ENCODE data around the gene SMARCE1. TPM values are rescaled to one million over a fixed set of nuclear protein-coding genes. Genes with fewer than 3 reads are reported as not detected.

Gene SMARCE1
- total and polyA plus RNA-seq, 2 of the 4 experiments (the other 2 are of a cell fraction) = 66.2 to 119 TPM

DNA sequence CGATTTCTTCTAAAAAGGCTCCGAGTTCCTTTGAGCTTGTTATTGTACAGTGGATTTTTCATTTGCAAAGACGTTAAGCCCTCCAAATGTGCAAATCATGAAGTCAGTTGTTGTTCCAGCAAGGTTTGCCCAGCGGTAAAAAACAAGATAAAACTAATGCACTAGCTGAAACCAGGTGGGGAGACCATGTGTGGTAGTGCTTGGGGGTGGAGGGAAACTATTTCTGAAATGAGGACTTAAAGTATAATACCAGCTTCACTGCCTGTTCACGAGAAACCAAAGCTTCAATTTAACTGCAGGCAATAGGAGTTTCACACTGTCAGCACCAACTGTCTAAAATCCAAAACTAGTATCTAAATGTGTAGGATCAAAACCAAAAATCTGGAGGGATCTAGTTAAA, 22.3 kb downstream of the SMARCE1 start:
- DNase-seq (no peak), ATAC-seq (ENCODE audit: low read depth) (no peak)
- BruUV-seq (replicated peaks) = no TSS peak
- Histone ChIP-seq H3K27ac (ENCODE audit: insufficient read depth, low read length) (no peak overlapping the region), H2AK9ac (replicated peaks; ENCODE audit: low read depth, low read length, poor library complexity) (no peak overlapping the region), H3K4me2 (ENCODE audit: low read depth, low read length) (no peak overlapping the region), H4K8ac (ENCODE audit: low read depth in 2 of 2, low read length in 2 of 2) (no peak overlapping the region), H2BK15ac (ENCODE audit: low read depth, low read length) (no peak overlapping the region), H3K23ac (ENCODE audit: low read depth, low read length) (no peak overlapping the region), H3K4me1 (ENCODE audit: control insufficient read depth, insufficient read depth, low read length) (peaks cover 2% of the 10 kb centered on the region; the same call in 1 of the 2 replicates), H2BK5ac (ENCODE audit: low read depth, low read length, poor library complexity, severe bottlenecking) (no peak overlapping the region), H3K9me1 (ENCODE audit: insufficient read depth, low read length) (no peaks in the 10 kb centered on the region), H3K56ac (ENCODE audit: extremely low read depth, insufficient read depth, low read length) (no peak overlapping the region), H2AFZ (replicated peaks; ENCODE audit: low read length, poor library complexity) (no peak overlapping the region), H3K9ac (ENCODE audit: low read depth, low read length) (no peak overlapping the region), H2BK120ac (ENCODE audit: low read depth, low read length) (no peak overlapping the region), H4K5ac (ENCODE audit: low read depth, low read length) (no peak overlapping the region), H4K91ac (ENCODE audit: insufficient read depth, low read depth, low read length) (no peak overlapping the region), H3K27me3 (ENCODE audit: control insufficient read depth, insufficient read depth, low read length) (peaks cover 2% of the 10 kb centered on the region; the same call in 1 of the 2 replicates), H2BK20ac (ENCODE audit: low read depth, low read length) (no peak overlapping the region), H3K18ac (ENCODE audit: low read depth, low read length) (no peak overlapping the region), H3K79me1 (ENCODE audit: low read depth in 1 of 2, low read length in 2 of 2) (no peaks in the 10 kb centered on the region), H3K36me3 (ENCODE audit: control insufficient read depth, insufficient read depth, low read length) (peaks cover 9% of the 10 kb centered on the region), H2AK5ac (ENCODE audit: low read depth, low read length) (no peak overlapping the region), H3K14ac (replicated peaks; ENCODE audit: low read depth, low read length) (no peak overlapping the region), H3K4me3 (ENCODE audit: insufficient read depth, low read depth, low read length) (no peak overlapping the region), H3K9me3 (ENCODE audit: control insufficient read depth, insufficient read depth, low read length) (no peaks in the 10 kb centered on the region), H4K20me1 (ENCODE audit: insufficient read depth, low read length) (no peaks in the 10 kb centered on the region), H3K4ac (ENCODE audit: low read depth, low read length) (no peak overlapping the region)
- ChIA-PET POLR2A (ENCODE audit: unreplicated experiment) (no interaction called here), CTCF (interaction anchor here (0.6 to 1.0 kb wide), 2 partner anchors 10 to 81 kb away, joined by 3 read pairs; no protein-coding TSS in a partner anchor)
- no peak for TF ChIP-seq MAZ (IDR thresholded peaks at IDR 0.05; ENCODE audit: borderline replicate concordance, low read depth, low read length)
- 100% methylated on average over 1 of the region's 5 CpGs; no CpG with 5 or more reads in 1 of the 2 experiments for WGBS, 2 experiments (ENCODE audit: extremely low coverage in 2 of 2, insufficient read length in 1 of 2)
- intact Hi-C loops (cut with micrococcal nuclease) = no loop called here
- in situ Hi-C loops (cut with MboI; ENCODE audit: low sequenced_read_pairs) = loop anchor here (10.0 kb wide), 1 partner anchor 1039 kb away; no protein-coding TSS in a partner anchor
- dilution Hi-C loops (cut with HindIII; ENCODE audit: low sequenced_read_pairs, unreplicated experiment) = no loop called here

Measured in IMR-90 (cell line).